IPS-18a (cell line): Measurements from ENCODE around the gene PRIMPOL.
"Not testable (repeated sequence)": the region's sequence is repeated elsewhere in the genome, so short reads cannot be mapped to it uniquely, and the experiment has no call there.

Source experiments
- H3K27ac ChIP-seq: one replicate; pipeline ENCODE4 v1.5.1; 2013; ENCODE audit warnings: low read length
- H3K27me3 ChIP-seq: one replicate; pipeline ENCODE4 v1.6.1; 2013; ENCODE audit warnings: mild to moderate bottlenecking, low read length; ENCODE audit not compliant: control insufficient read depth, insufficient read depth
- H3K36me3 ChIP-seq: one replicate; pipeline ENCODE4 v1.6.1; 2013; ENCODE audit warnings: low read depth, low read length; ENCODE audit not compliant: control insufficient read depth
- H3K4me1 ChIP-seq: one replicate; pipeline ENCODE4 v1.6.1; 2013; ENCODE audit warnings: low read depth, low read length; ENCODE audit not compliant: control insufficient read depth
- H3K4me3 ChIP-seq: one replicate; pipeline ENCODE4 v1.5.1; 2013; ENCODE audit warnings: low read length
- H3K9ac ChIP-seq: one replicate; pipeline ENCODE4 v1.6.1; 2013; ENCODE audit warnings: mild to moderate bottlenecking, low read length, moderate library complexity
- H3K9me3 ChIP-seq: one replicate; pipeline ENCODE4 v1.6.1; 2013; ENCODE audit warnings: low read depth, low read length; ENCODE audit not compliant: control insufficient read depth

The PRIMPOL gene

DNA sequence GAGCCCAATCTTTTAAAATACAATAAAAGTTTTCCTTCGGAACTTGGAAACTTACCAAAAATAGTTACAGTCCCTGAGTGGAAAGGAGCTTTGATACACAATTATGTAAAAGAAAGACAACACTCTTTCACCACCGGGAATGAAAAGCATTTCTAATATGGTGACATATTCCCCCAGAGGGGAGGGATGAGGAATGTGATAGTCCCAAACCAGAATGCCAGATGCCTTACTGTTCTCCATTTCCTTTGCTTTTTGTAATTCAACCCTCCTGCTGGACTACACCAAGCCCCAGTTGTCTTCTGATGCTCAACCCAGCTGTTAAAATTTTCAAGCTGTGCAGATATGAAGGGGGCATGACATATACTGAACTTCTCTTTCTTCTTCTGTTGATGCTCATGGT lies 4.1 kb downstream of the PRIMPOL start:
- H3K4me1 ChIP-seq = peaks cover 9% of the 10 kb centered on the region
- H3K4me3 ChIP-seq = no peak overlapping the region
- H3K9me3 ChIP-seq = no peaks in the 10 kb centered on the region
- H3K9ac ChIP-seq = no peak overlapping the region
- H3K27me3 ChIP-seq = no peaks in the 10 kb centered on the region
- no peaks in the 10 kb centered on the region for H3K36me3 ChIP-seq
- no peak overlapping the region for H3K27ac ChIP-seq

DNA sequence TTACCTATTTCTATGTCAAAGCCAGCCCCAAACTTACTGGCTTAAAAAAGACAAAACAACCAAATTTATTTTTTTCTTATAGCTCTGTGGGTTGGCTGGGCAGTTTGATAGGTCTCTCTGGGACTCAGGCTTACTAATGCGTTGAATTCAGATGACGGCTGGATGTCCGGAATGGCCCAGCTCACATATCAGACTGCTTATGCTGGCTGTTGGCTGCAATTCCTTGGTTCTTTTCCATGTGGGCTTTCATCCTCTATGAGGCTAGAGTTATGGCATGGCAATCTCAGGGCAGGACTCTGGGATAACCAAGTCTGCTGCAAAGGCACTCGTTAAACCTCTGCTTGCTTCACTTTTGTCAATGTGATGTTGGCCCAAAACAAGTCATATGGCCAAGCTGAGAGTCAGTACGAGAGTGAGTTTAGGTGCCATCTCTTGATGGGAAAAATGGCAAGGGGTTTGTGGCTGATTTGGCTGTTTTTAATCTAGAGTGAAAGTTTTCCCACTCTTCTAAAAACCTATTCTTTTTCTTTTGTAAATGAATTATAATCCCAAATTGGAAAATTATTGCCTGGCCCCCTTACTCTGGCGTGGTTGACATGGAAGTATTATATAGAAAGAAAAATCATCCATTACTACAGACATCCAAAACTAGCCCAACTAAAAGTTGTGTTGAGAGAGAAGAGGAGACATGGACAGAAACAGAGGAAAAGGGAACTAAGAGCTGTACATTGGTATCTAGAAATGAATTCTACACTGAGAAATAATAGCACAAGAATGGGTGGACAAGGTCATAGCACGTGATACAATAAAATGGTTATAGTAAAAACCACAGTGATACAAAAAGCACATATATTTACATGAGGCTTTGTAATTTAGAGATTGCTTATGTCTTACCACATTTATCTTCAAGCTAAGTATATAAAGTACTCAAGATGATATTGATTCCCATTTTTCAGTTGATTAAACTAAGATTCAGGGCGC lies 6.6 kb downstream of the PRIMPOL start:
- H3K9ac ChIP-seq = no peak overlapping the region
- H3K9me3 ChIP-seq = no peaks in the 10 kb centered on the region
- H3K36me3 ChIP-seq = no peaks in the 10 kb centered on the region
- no peaks in the 10 kb centered on the region for H3K27me3 ChIP-seq
- H3K4me3 ChIP-seq = no peak overlapping the region
- H3K4me1 ChIP-seq = no peaks in the 10 kb centered on the region
- H3K27ac ChIP-seq = no peak overlapping the region

DNA sequence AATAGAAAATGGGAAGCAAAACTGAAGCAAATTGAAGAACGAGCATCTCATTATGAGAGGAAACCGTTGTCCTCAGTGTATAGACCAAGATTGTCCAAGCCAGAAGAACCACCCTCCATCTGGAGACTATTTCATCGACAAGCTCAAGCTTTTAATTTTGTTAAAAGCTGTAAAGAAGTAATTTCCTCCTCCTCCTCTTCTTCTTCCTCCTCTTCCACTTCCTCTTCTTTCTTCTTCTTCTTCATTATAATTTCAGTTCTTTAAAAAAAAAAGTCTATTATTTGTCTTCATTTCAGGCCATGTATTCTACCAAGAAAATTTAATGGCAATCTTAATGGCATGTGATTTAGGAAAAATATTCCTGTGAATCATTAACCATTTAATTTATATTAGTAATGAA lies 7.6 kb downstream of the PRIMPOL start:
- Histone ChIP-seq H3K27ac (no peak overlapping the region), H3K9ac (no peak overlapping the region), H3K27me3 (no peaks in the 10 kb centered on the region), H3K4me3 (no peak overlapping the region), H3K36me3 (no peaks in the 10 kb centered on the region), H3K4me1 (no peaks in the 10 kb centered on the region), H3K9me3 (no peaks in the 10 kb centered on the region)

DNA sequence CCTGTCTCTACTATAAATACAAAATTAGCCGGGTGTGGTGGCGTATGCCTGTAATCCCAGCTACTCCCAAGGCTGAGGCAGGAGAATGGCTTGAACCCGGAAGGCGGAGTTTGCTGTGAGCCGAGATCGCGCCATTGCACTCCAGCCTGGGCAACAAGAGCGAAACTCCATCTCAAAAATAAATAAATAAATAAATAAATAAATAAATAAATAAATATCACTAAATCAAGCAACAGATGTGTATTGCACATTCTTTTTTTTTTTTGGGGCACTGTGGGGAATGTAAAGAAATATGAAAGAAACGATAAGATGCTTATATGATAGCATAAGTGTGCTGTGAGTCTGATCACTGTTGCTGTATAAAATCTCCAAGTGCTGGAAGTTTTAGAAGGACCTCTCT lies 8.3 kb downstream of the PRIMPOL start:
- H3K27ac ChIP-seq, H3K9ac ChIP-seq, H3K27me3 ChIP-seq, H3K4me1 ChIP-seq, H3K9me3 ChIP-seq, H3K36me3 ChIP-seq, H3K4me3 ChIP-seq: not testable (repeated sequence)

DNA sequence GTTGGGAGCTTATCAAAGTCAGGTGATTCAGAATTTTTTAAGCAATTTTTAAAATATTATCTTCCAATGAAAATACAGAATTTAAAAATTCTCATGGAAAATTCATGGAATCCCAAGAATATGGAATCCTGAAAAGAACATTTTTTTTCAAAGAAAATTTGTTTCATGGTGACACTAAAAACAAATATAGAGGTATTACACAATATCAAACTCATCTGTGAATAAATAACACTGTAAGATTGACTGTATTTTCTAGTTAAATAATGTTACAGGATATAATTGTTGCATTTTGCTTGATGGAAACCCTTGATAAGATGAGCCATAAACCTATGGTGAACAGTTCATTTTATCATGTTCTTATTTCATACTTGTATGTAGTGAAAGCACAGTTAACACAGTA lies 11.4 kb downstream of the PRIMPOL start:
- H3K27me3 ChIP-seq = no peaks in the 10 kb centered on the region
- no peak overlapping the region for H3K4me3 ChIP-seq
- no peak overlapping the region for H3K27ac ChIP-seq
- H3K9ac ChIP-seq = no peak overlapping the region
- no peaks in the 10 kb centered on the region for H3K36me3 ChIP-seq
- peaks cover 4% of the 10 kb centered on the region for H3K4me1 ChIP-seq
- no peaks in the 10 kb centered on the region for H3K9me3 ChIP-seq

DNA sequence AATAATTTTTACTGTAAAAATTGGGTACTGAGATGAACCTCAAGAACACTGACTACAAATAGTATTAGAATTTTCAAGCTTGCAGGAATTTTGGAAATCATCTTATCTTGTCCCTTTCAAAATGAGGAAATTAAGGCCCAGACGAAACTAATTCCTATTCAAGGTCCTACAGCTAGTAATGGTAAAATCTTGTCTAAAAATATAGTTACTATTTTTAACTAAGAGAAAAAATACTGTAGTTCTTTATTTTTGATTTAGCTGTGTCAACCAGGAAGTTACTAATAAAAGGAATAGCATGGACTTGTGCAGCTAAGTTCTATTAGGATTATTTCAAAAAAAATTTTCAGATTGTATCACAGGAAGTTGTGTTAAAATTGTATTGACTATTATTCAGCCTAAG lies 12.7 kb downstream of the PRIMPOL start:
- no peaks in the 10 kb centered on the region for H3K27me3 ChIP-seq
- H3K36me3 ChIP-seq = no peaks in the 10 kb centered on the region
- H3K27ac ChIP-seq = no peak overlapping the region
- no peak overlapping the region for H3K9ac ChIP-seq
- H3K4me1 ChIP-seq = peaks cover 4% of the 10 kb centered on the region
- no peaks in the 10 kb centered on the region for H3K9me3 ChIP-seq
- no peak overlapping the region for H3K4me3 ChIP-seq

DNA sequence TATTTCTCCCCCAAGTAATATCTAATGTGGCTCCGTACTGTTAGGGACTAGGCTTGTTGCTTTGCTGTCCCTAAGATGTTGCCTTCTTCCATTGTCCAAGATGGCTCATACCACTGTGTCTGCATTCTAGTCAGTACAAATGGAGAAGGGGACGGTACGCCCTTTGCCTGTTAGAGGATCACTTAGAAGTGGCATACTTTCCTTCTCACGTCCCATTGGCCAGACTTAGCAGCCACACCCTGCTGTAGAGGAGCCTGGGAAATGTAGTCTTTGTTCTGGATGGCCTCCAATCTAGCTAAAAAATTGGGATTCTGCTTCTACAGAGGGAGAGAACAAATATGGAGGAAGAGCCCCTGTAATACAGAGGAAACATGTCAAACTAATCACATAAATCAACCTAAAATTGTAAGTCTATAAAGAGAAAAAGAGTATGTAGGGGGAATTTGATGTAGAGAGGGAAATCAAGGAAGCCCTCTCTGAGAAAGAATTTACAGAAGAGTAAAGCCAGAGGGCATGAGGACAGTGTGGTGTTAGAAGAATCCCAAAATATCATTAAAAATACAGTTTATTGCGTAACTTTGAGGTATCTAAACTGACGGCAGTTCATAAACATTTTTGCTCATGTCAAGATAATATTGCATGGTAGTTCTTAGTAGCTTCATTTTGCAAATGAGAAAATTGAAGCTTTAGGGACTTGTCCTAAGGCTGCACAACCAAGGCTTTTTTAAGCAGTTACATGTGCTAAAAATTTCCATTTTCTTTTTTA lies 15.1 kb downstream of the PRIMPOL start:
- H3K27ac ChIP-seq = no peak overlapping the region
- H3K4me1 ChIP-seq = peaks cover 4% of the 10 kb centered on the region
- H3K9ac ChIP-seq = no peak overlapping the region
- no peaks in the 10 kb centered on the region for H3K9me3 ChIP-seq
- no peaks in the 10 kb centered on the region for H3K27me3 ChIP-seq
- no peak overlapping the region for H3K4me3 ChIP-seq
- no peaks in the 10 kb centered on the region for H3K36me3 ChIP-seq

DNA sequence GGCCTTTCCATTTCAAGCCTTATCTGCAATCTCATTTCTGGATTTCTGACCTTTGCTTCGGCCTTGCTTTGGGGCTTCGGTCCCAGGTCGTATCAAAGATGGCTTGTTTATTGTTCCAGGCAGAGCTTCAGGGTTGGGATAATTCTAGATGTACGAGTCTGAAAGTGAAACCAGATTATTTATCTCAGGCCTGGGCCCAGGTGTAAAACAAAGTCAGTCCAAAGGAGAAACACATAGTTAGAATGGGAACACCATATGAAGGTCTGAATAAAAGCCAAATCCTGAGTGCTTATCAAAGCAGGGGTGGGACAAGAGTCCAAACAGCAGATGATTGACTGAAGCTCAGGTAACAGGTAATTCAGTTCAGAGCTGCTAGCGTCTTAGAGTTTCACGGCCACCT lies 17.1 kb downstream of the PRIMPOL start:
- Histone ChIP-seq H3K9ac (no peak overlapping the region), H3K36me3 (no peaks in the 10 kb centered on the region), H3K9me3 (no peaks in the 10 kb centered on the region), H3K27me3 (no peaks in the 10 kb centered on the region), H3K27ac (no peak overlapping the region), H3K4me1 (peaks cover 4% of the 10 kb centered on the region), H3K4me3 (no peak overlapping the region)

DNA sequence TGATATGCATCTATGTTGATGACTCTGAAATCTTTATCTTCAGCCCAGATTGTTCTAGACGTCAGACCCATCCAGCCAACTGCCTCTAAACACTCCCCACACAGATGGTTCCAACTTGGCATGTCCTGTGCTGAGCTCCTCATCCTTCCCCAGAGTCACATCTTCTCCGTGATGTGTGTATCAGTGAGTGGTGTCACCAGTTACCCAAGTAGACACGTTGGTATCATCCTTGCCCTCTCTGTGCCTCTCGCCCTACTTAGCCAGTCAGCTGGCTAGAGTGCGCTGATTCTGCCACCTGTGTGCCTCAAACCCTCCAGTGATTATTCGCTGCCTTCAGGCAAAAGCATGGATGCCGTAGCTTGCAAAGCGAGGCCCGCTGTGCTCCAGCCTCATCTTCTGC lies 18.6 kb downstream of the PRIMPOL start:
- H3K9me3 ChIP-seq = no peaks in the 10 kb centered on the region
- peaks cover 4% of the 10 kb centered on the region for H3K4me1 ChIP-seq
- H3K27ac ChIP-seq = no peak overlapping the region
- no peak overlapping the region for H3K4me3 ChIP-seq
- H3K9ac ChIP-seq = no peak overlapping the region
- no peaks in the 10 kb centered on the region for H3K27me3 ChIP-seq
- no peaks in the 10 kb centered on the region for H3K36me3 ChIP-seq

DNA sequence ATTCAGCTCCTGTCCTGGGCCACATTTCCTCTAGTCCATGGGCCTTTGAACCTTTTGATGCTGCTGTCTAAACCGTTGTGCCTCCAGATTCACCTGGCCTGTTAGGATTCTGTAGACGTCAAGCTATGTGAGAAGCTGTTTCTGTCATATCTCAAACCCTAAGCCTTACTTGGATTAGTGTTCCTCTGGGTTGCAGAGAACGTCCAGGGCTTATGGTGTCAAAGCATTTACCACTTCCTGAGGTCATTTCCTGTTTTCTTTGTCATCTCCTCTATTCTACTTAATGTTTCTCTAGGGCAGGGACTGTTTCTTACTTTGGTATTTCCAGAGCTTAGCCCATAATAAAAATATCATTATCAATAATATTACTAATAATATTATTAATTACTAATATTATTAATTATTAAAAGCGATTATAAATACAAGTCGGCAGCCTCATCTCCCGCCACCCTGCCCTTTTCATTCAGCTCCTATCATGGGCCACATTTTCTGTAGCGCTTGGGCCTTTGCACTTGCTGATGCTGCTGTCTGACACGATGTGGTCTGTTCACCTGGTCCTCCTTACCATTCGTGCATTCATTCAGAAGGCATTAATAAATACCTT lies 19.1 kb downstream of the PRIMPOL start:
- H3K27ac ChIP-seq = no peak overlapping the region
- H3K36me3 ChIP-seq = no peaks in the 10 kb centered on the region
- peaks cover 4% of the 10 kb centered on the region for H3K4me1 ChIP-seq
- no peak overlapping the region for H3K4me3 ChIP-seq
- H3K9ac ChIP-seq = no peak overlapping the region
- no peaks in the 10 kb centered on the region for H3K27me3 ChIP-seq
- no peaks in the 10 kb centered on the region for H3K9me3 ChIP-seq

DNA sequence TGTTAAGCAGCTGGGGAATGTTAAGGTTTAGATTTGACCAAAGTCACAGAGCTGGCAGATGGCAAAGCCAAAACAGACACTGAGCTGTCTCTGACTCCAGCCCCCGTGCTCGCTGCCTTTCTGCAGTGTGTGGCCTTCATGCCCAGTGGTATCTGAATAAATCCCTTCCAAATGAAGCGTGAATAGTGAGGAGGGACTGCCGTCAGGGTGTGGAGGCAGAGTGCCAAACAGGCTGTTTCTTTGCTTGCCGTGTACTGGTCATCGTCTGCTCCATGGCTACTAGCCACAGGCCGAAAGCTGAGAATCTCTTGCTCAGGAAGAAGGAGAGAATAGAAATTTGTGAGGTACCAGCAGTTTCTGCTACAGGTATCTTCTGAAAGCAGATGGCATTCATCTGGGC lies 19.7 kb downstream of the PRIMPOL start:
- Histone ChIP-seq H3K9me3 (no peaks in the 10 kb centered on the region), H3K27me3 (no peaks in the 10 kb centered on the region), H3K4me1 (peaks cover 2% of the 10 kb centered on the region), H3K36me3 (no peaks in the 10 kb centered on the region), H3K4me3 (no peak overlapping the region), H3K27ac (no peak overlapping the region), H3K9ac (no peak overlapping the region)
